H9 (cell line): ENCODE measurements around the gene NSUN2. TPM values are rescaled to one million over a fixed set of nuclear protein-coding genes. Genes with fewer than 3 reads are reported as not detected.
A peak's percentile ranks its signal among the peaks of the same experiment; 100 is the strongest.

Experiments used
- DNase-seq: peaks from one replicate; pipeline ENCODE4 v3.0.0-alpha.2; 2017
- H2AFZ ChIP-seq: one replicate; pipeline ENCODE4 v1.6.1; 2013; ENCODE audit warnings: mild to moderate bottlenecking, low read length, control low read depth, moderate library complexity
- H2AK5ac ChIP-seq: 2 replicates; pipeline ENCODE4 v1.6.1; 2013; ENCODE audit warnings: low read length, control low read depth, mixed read lengths; ENCODE audit not compliant: insufficient read length
- H2BK120ac ChIP-seq: one replicate; pipeline ENCODE4 v1.6.1; 2013; ENCODE audit warnings: low read depth, mild to moderate bottlenecking, low read length, control low read depth, inconsistent platforms; ENCODE audit not compliant: poor library complexity, severe bottlenecking
- H2BK12ac ChIP-seq: 2 replicates; pipeline ENCODE4 v1.6.1; 2013; ENCODE audit warnings: low read length, control low read depth, mixed read lengths, low read depth; ENCODE audit not compliant: insufficient read length
- H2BK15ac ChIP-seq: 2 replicates; pipeline ENCODE4 v1.6.1; 2013; ENCODE audit warnings: low read depth, low read length, control low read depth
- H2BK20ac ChIP-seq: one replicate; pipeline ENCODE4 v1.6.1; 2013; ENCODE audit warnings: low read depth, mild to moderate bottlenecking, low read length, control low read depth, inconsistent platforms; ENCODE audit not compliant: poor library complexity, severe bottlenecking
- H2BK5ac ChIP-seq: 2 replicates; pipeline ENCODE4 v1.6.1; 2013; ENCODE audit warnings: low read length, control low read depth, mixed read lengths; ENCODE audit not compliant: insufficient read length
- H3K14ac ChIP-seq: 2 replicates; pipeline ENCODE4 v1.6.1; 2013; ENCODE audit warnings: low read length, control low read depth; ENCODE audit not compliant: insufficient read depth
- H3K18ac ChIP-seq: 2 replicates; pipeline ENCODE4 v1.6.1; 2013; ENCODE audit warnings: low read depth, mild to moderate bottlenecking, mixed read lengths, low read length, control low read depth; ENCODE audit not compliant: insufficient read length
- H3K23ac ChIP-seq: 2 replicates; pipeline ENCODE4 v1.6.1; 2013; ENCODE audit warnings: low read length, control low read depth, mixed read lengths, low read depth; ENCODE audit not compliant: insufficient read length
- H3K23me2 ChIP-seq: 2 replicates; pipeline ENCODE4 v1.6.1; 2013; ENCODE audit warnings: low read depth, mild to moderate bottlenecking, mixed read lengths, low read length, control low read depth; ENCODE audit not compliant: insufficient read length, poor library complexity, severe bottlenecking
- H3K27ac ChIP-seq: 2 replicates; pipeline ENCODE4 v1.5.1; 2013; ENCODE audit warnings: low read length, control low read depth, mixed read lengths, low read depth; ENCODE audit not compliant: insufficient read length
- H3K27me3 ChIP-seq: 2 replicates; pipeline ENCODE4 v1.6.1; 2013; ENCODE audit warnings: low read length, control low read depth, inconsistent platforms; ENCODE audit not compliant: insufficient read depth
- H3K4ac ChIP-seq: 2 replicates; pipeline ENCODE4 v1.6.1; 2013; ENCODE audit warnings: low read depth, mild to moderate bottlenecking, control low read depth, inconsistent platforms, low read length, moderate library complexity
- H3K4me1 ChIP-seq: 2 replicates; pipeline ENCODE4 v1.6.1; 2013; ENCODE audit warnings: low read length, control low read depth, inconsistent platforms; ENCODE audit not compliant: insufficient read depth
- H3K4me2 ChIP-seq: 2 replicates; pipeline ENCODE4 v1.6.1; 2013; ENCODE audit warnings: low read length, control low read depth, mixed read lengths; ENCODE audit not compliant: insufficient read length, insufficient read depth
- H3K56ac ChIP-seq: 2 replicates; pipeline ENCODE4 v1.6.1; 2013; ENCODE audit warnings: low read depth, mild to moderate bottlenecking, mixed read lengths, low read length, control low read depth; ENCODE audit not compliant: insufficient read length
- H3K79me1 ChIP-seq: 2 replicates; pipeline ENCODE4 v1.6.1; 2013; ENCODE audit warnings: low read depth, mild to moderate bottlenecking, moderate library complexity, low read length, control low read depth, inconsistent platforms; ENCODE audit not compliant: insufficient read depth, poor library complexity, severe bottlenecking
- H3K79me2 ChIP-seq: 2 replicates; pipeline ENCODE4 v1.6.1; 2013; ENCODE audit warnings: low read length, control low read depth, inconsistent platforms; ENCODE audit not compliant: insufficient read depth
- H3K9ac ChIP-seq: 2 replicates; pipeline ENCODE4 v1.6.1; 2013; ENCODE audit warnings: low read length, control low read depth, mixed read lengths; ENCODE audit not compliant: insufficient read length; ENCODE audit errors: extremely low read depth
- H3K9me3 ChIP-seq: one replicate; pipeline ENCODE4 v1.6.1; 2013; ENCODE audit warnings: low read depth, low read length, inconsistent platforms; ENCODE audit not compliant: control insufficient read depth
- H3T11ph ChIP-seq: one replicate; pipeline ENCODE4 v1.6.1; 2013; ENCODE audit warnings: mild to moderate bottlenecking, low read length, control low read depth, inconsistent platforms
- H4K20me1 ChIP-seq: one replicate; pipeline ENCODE4 v1.6.1; 2013; ENCODE audit not compliant: control insufficient read depth, insufficient read length, insufficient read depth
- H4K5ac ChIP-seq: 2 replicates; pipeline ENCODE4 v1.6.1; 2013; ENCODE audit warnings: low read depth, mild to moderate bottlenecking, mixed read lengths, low read length, control low read depth; ENCODE audit not compliant: insufficient read length
- H4K8ac ChIP-seq: replicated peaks from 2 replicates; pipeline ENCODE4 v1.6.1; 2013; ENCODE audit warnings: low read length, control low read depth, mixed read lengths, low read depth; ENCODE audit not compliant: insufficient read length
- H4K91ac ChIP-seq: 2 replicates; pipeline ENCODE4 v1.6.1; 2013; ENCODE audit warnings: low read depth, mild to moderate bottlenecking, moderate library complexity, mixed read lengths, low read length, control low read depth; ENCODE audit not compliant: insufficient read length
- H3K27ac Mint-ChIP-seq, 3 experiments: 2 replicates in 2 of 3; 3 replicates in 1 of 3; pipeline ENCODE4 v1.8.0; 2020 to 2021; ENCODE audit warnings: mixed read lengths in 3 of 3, mild to moderate bottlenecking in 1 of 3, moderate library complexity in 1 of 3
- H3K27me3 Mint-ChIP-seq: 2 replicates; pipeline ENCODE4 v1.8.0; 2021; ENCODE audit warnings: low read depth, mild to moderate bottlenecking, moderate library complexity, mixed read lengths
- H3K36me3 Mint-ChIP-seq, 3 experiments: 2 replicates in 2 of 3; 3 replicates in 1 of 3; pipeline ENCODE4 v1.8.0; 2020 to 2021; ENCODE audit warnings: low read depth in 3 of 3, mixed read lengths in 3 of 3; ENCODE audit not compliant: insufficient read depth in 1 of 3
- H3K4me1 Mint-ChIP-seq, 2 experiments: 2 replicates each; pipeline ENCODE4 v1.8.0; 2020; ENCODE audit warnings: mixed read lengths in 2 of 2
- H3K4me3 Mint-ChIP-seq, 2 experiments: 2 replicates in 1 of 2; 3 replicates in 1 of 2; pipeline ENCODE4 v1.8.0; 2020 to 2021; ENCODE audit warnings: mild to moderate bottlenecking in 2 of 2, mixed read lengths in 2 of 2, moderate library complexity in 1 of 2
- H3K9me3 Mint-ChIP-seq, 2 experiments: 2 replicates in 1 of 2; 3 replicates in 1 of 2; pipeline ENCODE4 v1.8.0; 2020; ENCODE audit warnings: mild to moderate bottlenecking in 2 of 2, mixed read lengths in 2 of 2, moderate library complexity in 1 of 2
- CTCF ChIP-seq: fragments of 200-600 bp; sonication (generic); conservative IDR thresholded peaks from 3 replicates; pipeline ENCODE4 v1.8.0; 2021; ENCODE audit warnings: antibody characterized with exemption, mild to moderate bottlenecking
- WGBS: extraction: QIAGEN DNeasy Blood & Tissue Kit; methylation state at CpG from one replicate; pipeline ENCODE4 v1.1.7; 2013; ENCODE audit warnings: missing lambda C conversion rate, low lambda C conversion rate, mixed read lengths; ENCODE audit not compliant: insufficient read length; ENCODE audit errors: extremely low coverage; 5-methylcytosine and 5-hydroxymethylcytosine counted together
- total RNA-seq: library from RNA; stranded (reverse); gene quantifications from 2 replicates; pipeline ENCODE4 v1.2.1, GENCODE V29; 2021

The NSUN2 gene
- total RNA-seq, 1 experiment from 2014 or later: 115 TPM

- Histone ChIP-seq H3K27me3 (no peaks in the 10 kb centered on the region), H3K23ac (no peak overlapping the region), H2BK15ac (no peak overlapping the region), H2BK120ac (no peak overlapping the region), H3K56ac (no peak overlapping the region), H3K23me2 (no peaks in the 10 kb centered on the region), H2AK5ac (no peak overlapping the region), H3T11ph (no peak overlapping the region), H2BK20ac (no peak overlapping the region), H3K14ac (no peak overlapping the region), H2BK12ac (no peak overlapping the region), H3K4me2 (no peak overlapping the region), H4K20me1 (no peaks in the 10 kb centered on the region), H3K4me1 (no peaks in the 10 kb centered on the region), H3K9me3 (no peaks in the 10 kb centered on the region), H3K79me2 (peaks cover 2% of the 10 kb centered on the region; the same call in 1 of the 2 replicates), H3K27ac (no peak overlapping the region), H3K18ac (no peak overlapping the region), H3K9ac (no peak overlapping the region), H3K79me1 (no peaks in the 10 kb centered on the region), H2BK5ac (no peak overlapping the region), H3K4ac (no peak overlapping the region), H4K91ac (no peak overlapping the region), H4K5ac (no peak overlapping the region), H2AFZ (no peak overlapping the region), H4K8ac (no peak overlapping the region)
- Mint-ChIP-seq H3K27me3 (no peaks in the 10 kb centered on the region; the same call in 1 of the 2 replicates), H3K4me1 (peaks cover 13 to 16% of the 10 kb centered on the region in 2 experiments), H3K9me3 (no peaks in the 10 kb centered on the region), H3K36me3 (peaks cover 0 to 4% (median under 1%) of the 10 kb centered on the region in 3 experiments; a peak in 3 of 7 replicates), H3K4me3 (no peak overlapping the region), H3K27ac (0 out of 7 replicates have a peak overlapping the region, but pooled peaks of 1 of the 3 experiments have one; percentile 81)
- TF ChIP-seq CTCF: no peak
- DNase-seq: no peak
- WGBS: no CpG with 5 or more reads among the region's 6 CpGs
These were observed 4.7 kb upstream of the NSUN2 start for GRCh38 chr5:6637590-6637989.
